Measurements from ENCODE around the gene RFX8.

RFX8 gene

DNA sequence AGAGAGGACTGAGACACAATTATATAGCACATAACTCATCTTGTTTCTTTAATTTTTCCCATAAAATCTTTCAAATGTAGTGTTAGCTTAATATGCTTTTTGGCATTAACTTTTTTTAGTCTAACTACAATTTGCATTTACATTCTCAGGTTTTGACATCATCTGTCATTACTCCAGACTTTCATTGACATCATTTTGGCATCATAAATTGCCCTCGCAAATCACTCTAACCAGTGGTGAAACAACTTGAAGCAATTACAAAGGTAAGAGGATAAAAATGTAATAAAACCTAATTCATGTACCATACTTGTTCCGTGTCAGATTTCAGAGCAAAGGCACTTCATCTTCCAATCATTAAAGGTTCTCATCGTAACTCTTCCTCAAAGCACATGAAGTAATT is 41.4 kb downstream of the RFX8 start:
- H3K79me2 ChIP-seq (ENCODE audit: low read length), result no peaks in the 10 kb centered on the region
- H3K4me2 ChIP-seq (ENCODE audit: low read length), result no peak overlapping the region
- H3K9me3 ChIP-seq (ENCODE audit: insufficient read depth, low read length), result no peaks in the 10 kb centered on the region
- H2AFZ ChIP-seq (ENCODE audit: low read depth, low read length), result no peak overlapping the region
- no peak overlapping the region for H3K9ac ChIP-seq (ENCODE audit: low read length)
- no peak overlapping the region for H3K27ac ChIP-seq (ENCODE audit: low read length)
- no peaks in the 10 kb centered on the region for H3K36me3 ChIP-seq (replicated peaks; ENCODE audit: low read depth, low read length)
- no peaks in the 10 kb centered on the region for H4K20me1 ChIP-seq (ENCODE audit: insufficient read depth, low read length)
- H3K27me3 ChIP-seq (ENCODE audit: low read depth, low read length), result peaks cover 6% of the 10 kb centered on the region; the same call in 1 of the 2 replicates
- no peak overlapping the region for H3K4me3 ChIP-seq (ENCODE audit: low read length)
- no peak for TF ChIP-seq EZH2phosphoT487 (IDR thresholded peaks at IDR 0.05; ENCODE audit: low read depth)
- TF ChIP-seq, protein P1, sequence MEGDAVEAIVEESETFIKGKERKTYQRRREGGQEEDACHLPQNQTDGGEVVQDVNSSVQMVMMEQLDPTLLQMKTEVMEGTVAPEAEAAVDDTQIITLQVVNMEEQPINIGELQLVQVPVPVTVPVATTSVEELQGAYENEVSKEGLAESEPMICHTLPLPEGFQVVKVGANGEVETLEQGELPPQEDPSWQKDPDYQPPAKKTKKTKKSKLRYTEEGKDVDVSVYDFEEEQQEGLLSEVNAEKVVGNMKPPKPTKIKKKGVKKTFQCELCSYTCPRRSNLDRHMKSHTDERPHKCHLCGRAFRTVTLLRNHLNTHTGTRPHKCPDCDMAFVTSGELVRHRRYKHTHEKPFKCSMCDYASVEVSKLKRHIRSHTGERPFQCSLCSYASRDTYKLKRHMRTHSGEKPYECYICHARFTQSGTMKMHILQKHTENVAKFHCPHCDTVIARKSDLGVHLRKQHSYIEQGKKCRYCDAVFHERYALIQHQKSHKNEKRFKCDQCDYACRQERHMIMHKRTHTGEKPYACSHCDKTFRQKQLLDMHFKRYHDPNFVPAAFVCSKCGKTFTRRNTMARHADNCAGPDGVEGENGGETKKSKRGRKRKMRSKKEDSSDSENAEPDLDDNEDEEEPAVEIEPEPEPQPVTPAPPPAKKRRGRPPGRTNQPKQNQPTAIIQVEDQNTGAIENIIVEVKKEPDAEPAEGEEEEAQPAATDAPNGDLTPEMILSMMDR (IDR thresholded peaks at IDR 0.05; ENCODE audit: low read depth, low read length), result no peak
- H3K4me1 ChIP-seq (ENCODE audit: low read length), result no peaks in the 10 kb centered on the region

DNA sequence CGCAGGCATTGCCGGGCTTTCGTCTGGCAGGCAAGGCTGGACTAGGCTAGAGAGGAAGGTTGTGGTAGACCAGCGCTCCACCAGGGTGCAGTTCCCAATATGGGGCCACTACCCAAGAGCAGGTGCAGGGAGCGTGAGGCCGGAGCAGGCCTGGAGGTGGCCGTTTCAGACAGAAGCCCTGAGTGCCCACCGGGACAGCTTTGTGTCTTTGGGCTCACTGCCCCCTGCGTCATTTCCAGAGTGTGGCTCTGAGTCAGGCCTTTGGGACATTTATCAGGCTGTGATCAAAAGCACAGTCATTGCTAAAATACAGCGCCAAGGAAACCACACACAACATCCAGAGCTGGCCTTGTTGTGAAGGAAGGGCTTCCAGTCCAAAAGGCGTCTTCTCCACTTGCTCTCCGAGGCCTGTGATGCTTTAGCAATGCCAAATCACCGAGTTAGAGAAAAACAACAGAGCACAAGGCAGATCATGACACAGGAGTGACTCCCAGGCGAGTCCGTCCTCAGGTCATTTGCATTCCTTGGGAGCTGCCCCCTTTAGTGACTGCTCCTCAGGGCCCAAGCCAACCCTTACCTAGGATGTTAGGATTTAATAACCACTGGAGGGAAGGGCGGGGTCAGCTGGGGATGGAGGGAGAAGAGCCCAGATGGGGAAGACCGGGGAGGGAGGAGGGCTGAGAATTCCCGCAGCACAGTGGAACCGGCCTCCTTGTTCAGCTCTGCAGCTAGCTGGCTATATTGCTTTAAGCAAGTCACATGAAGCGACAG is 42.3 kb downstream of the RFX8 start:
- Histone ChIP-seq H3K27ac (ENCODE audit: low read length) (no peak overlapping the region), H3K36me3 (replicated peaks; ENCODE audit: low read depth, low read length) (no peaks in the 10 kb centered on the region), H4K20me1 (ENCODE audit: insufficient read depth, low read length) (no peaks in the 10 kb centered on the region), H3K9me3 (ENCODE audit: insufficient read depth, low read length) (no peaks in the 10 kb centered on the region), H2AFZ (ENCODE audit: low read depth, low read length) (no peak overlapping the region), H3K4me2 (ENCODE audit: low read length) (no peak overlapping the region), H3K27me3 (ENCODE audit: low read depth, low read length) (peaks cover 6% of the 10 kb centered on the region; the same call in 1 of the 2 replicates), H3K4me3 (ENCODE audit: low read length) (no peak overlapping the region), H3K79me2 (ENCODE audit: low read length) (no peaks in the 10 kb centered on the region), H3K4me1 (ENCODE audit: low read length) (no peaks in the 10 kb centered on the region), H3K9ac (ENCODE audit: low read length) (no peak overlapping the region)
- no peak for TF ChIP-seq EZH2phosphoT487 (IDR thresholded peaks at IDR 0.05; ENCODE audit: low read depth)
- TF ChIP-seq, protein P1 (IDR thresholded peaks at IDR 0.05; ENCODE audit: low read depth, low read length), result no peak

DNA sequence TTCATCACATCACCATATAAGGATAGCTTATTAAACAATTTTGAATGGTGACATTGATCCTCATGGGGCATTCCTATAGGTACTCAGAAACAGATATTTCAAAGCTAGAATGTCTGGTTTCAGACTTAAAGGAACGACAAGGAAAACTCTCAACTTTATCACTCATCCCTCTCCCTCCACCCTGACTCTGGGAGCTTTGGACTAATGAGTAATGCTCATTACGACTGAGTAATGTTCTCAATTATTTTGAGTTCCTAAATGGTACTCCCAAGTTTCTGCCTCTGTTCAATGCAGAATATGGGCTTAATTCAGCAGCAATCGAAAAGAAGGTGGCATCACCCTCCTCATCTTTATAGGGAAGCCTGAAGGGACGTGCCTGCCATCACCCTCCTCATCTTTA is 43.4 kb downstream of the RFX8 start:
- Histone ChIP-seq H3K9ac (ENCODE audit: low read length) (no peak overlapping the region), H3K36me3 (replicated peaks; ENCODE audit: low read depth, low read length) (no peaks in the 10 kb centered on the region), H3K27ac (ENCODE audit: low read length) (no peak overlapping the region), H3K9me3 (ENCODE audit: insufficient read depth, low read length) (no peaks in the 10 kb centered on the region), H3K79me2 (ENCODE audit: low read length) (no peaks in the 10 kb centered on the region), H2AFZ (ENCODE audit: low read depth, low read length) (no peak overlapping the region), H3K4me2 (ENCODE audit: low read length) (no peak overlapping the region), H3K4me3 (ENCODE audit: low read length) (no peak overlapping the region), H3K4me1 (ENCODE audit: low read length) (no peaks in the 10 kb centered on the region), H4K20me1 (ENCODE audit: insufficient read depth, low read length) (no peaks in the 10 kb centered on the region), H3K27me3 (ENCODE audit: low read depth, low read length) (peaks cover 4% of the 10 kb centered on the region; the same call in 1 of the 2 replicates)
- TF ChIP-seq EZH2phosphoT487 (IDR thresholded peaks at IDR 0.05; ENCODE audit: low read depth), result no peak
- TF ChIP-seq, protein P1 (IDR thresholded peaks at IDR 0.05; ENCODE audit: low read depth, low read length), result no peak

DNA sequence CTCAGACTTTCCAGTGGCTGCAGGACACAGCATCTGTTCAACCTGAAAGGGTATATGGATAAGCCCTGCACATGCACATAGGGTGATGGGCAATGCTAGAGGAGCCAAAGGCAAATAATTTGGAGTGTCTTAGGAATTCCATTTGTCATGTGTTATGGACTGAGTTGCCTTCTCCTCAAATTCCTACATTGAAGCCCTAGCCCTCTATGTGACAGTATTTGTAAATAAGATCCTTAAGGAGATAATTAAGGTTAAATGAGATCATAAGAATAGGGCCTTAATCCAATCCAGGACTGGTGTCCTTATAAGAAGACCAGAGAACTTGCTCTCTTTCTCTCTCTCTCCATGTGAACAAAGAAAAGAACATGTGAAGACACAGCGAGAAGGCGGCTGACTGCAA is 44.8 kb downstream of the RFX8 start:
- Histone ChIP-seq H4K20me1 (ENCODE audit: insufficient read depth, low read length) (no peaks in the 10 kb centered on the region), H3K9me3 (ENCODE audit: insufficient read depth, low read length) (no peaks in the 10 kb centered on the region), H2AFZ (ENCODE audit: low read depth, low read length) (no peak overlapping the region), H3K36me3 (replicated peaks; ENCODE audit: low read depth, low read length) (no peaks in the 10 kb centered on the region), H3K27ac (ENCODE audit: low read length) (no peak overlapping the region), H3K27me3 (ENCODE audit: low read depth, low read length) (no peaks in the 10 kb centered on the region), H3K79me2 (ENCODE audit: low read length) (no peaks in the 10 kb centered on the region), H3K4me1 (ENCODE audit: low read length) (no peaks in the 10 kb centered on the region), H3K4me3 (ENCODE audit: low read length) (no peak overlapping the region), H3K4me2 (ENCODE audit: low read length) (no peak overlapping the region), H3K9ac (ENCODE audit: low read length) (no peak overlapping the region)
- TF ChIP-seq, protein P1 (IDR thresholded peaks at IDR 0.05; ENCODE audit: low read depth, low read length), result no peak
- TF ChIP-seq EZH2phosphoT487 (IDR thresholded peaks at IDR 0.05; ENCODE audit: low read depth), result no peak
